ENCODE data around the gene PHOSPHO1.

DNA sequence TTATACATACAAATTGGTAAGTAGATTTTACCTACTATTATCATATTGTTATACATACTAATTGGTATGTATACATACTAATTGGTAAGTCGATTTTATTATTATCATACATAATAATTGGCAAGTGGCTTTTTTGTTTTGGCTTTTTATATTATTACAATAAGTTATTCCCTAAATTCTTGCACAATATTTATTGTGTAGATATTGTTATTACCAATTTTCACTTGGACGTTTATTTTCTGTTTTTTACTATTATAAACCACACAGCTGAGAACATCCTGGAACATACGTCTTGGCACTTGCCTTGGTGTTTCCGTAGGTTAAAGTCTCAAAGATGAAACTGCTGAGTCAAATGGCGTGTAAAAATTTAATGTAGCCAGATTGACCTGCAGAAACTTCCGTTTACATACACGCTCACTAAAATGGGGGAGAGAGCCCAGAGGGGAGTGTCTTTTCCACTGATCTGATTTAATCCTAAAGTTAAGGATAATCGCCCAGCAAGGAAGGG, 39.1 kb downstream of the PHOSPHO1 start:
- TF ChIP-seq, protein P1, sequence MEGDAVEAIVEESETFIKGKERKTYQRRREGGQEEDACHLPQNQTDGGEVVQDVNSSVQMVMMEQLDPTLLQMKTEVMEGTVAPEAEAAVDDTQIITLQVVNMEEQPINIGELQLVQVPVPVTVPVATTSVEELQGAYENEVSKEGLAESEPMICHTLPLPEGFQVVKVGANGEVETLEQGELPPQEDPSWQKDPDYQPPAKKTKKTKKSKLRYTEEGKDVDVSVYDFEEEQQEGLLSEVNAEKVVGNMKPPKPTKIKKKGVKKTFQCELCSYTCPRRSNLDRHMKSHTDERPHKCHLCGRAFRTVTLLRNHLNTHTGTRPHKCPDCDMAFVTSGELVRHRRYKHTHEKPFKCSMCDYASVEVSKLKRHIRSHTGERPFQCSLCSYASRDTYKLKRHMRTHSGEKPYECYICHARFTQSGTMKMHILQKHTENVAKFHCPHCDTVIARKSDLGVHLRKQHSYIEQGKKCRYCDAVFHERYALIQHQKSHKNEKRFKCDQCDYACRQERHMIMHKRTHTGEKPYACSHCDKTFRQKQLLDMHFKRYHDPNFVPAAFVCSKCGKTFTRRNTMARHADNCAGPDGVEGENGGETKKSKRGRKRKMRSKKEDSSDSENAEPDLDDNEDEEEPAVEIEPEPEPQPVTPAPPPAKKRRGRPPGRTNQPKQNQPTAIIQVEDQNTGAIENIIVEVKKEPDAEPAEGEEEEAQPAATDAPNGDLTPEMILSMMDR (IDR thresholded peaks at IDR 0.05) = no peak
- TF ChIP-seq POLR2A (IDR thresholded peaks at IDR 0.05) = no peak

All from thyroid gland (tissue), 4 donors.